GM18870 (cell line): ENCODE data around the gene FOXJ1.

Source experiments
- ATAC-seq: cut with Tn5 transposase; IDR thresholded peaks from one replicate; pipeline ENCODE4 v1.9.1; 2021; ENCODE audit warnings: moderate library complexity; ENCODE audit not compliant: unreplicated experiment

FOXJ1 gene

DNA sequence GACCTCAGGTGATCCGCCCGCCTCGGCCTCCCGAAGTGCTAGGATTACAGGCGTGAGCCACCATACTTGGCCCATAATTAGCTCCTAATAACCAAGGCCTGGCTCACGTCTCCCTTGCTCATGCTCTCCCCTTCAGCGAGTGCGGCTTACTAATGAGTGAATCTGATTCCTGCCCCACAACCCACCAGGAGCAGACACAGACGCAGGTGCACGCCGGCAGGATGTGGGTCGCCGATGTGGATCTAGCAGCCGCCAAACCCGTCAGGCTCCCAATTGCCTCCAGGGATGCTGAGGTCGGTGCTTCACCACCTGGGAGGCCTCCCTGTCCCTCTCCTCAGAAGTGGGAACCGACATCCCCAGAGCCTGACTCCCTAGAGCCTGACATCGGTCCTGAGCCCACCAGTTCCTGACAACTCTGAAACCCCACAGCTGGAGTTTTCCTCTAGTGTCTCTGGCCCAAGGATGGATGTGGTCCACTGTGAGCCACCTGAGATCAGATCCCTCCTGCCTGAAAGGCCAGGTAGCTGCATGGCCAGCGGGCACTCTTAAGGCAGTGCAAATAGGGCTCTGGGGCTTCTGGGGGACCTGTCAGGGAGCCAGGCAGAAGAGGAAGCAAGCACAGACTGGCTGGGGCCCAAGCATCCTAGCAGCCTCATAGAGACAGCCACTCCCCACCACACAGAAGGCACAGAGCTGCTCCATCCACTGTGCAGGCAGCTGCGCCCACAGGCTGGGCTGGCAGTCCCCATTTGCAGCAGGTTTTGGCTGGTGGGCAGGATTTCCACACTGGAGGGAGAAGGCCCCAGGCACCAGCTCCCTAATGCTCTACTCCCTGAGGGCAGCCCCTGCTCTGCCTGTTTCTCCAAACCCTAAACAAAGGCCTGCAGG lies 48.3 kb downstream of the FOXJ1 start:
- ATAC-seq, result no peak

DNA sequence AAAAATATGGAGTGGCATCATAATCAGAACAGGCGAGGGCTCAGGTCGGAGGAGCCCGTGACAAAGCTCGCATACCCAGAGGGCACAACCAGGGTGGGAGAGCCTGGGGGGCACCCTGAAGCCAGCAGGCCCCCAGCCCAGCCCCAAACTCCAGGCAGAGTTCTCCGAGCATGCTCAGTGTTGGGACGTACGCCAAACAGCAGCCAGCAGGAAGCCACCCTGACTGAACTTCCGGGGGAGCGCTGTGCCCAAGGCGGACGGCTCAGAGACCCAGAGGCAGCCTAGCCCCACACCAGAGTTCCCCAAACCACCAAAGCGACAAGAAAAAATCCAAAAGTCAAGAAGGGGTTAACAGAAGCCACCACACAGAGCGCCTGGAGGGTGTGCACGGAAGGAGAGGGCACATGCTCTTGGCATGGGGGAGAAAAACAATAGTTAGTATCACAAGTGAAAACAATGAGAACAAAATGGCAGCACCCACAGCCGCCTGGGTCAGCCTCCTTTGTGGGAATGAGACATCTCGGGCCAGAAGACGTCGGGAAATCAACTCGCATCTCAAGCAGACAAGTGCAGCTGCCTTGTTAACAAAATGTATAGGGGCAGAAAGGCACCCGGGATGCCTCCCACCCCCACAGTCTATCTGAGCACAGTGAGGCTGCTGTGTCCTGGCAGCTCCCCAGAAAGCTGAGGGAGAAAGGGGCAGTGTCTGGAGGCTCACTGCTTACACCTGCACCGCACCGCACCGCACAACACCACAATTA lies 49.3 kb downstream of the FOXJ1 start:
- no peak for ATAC-seq

DNA sequence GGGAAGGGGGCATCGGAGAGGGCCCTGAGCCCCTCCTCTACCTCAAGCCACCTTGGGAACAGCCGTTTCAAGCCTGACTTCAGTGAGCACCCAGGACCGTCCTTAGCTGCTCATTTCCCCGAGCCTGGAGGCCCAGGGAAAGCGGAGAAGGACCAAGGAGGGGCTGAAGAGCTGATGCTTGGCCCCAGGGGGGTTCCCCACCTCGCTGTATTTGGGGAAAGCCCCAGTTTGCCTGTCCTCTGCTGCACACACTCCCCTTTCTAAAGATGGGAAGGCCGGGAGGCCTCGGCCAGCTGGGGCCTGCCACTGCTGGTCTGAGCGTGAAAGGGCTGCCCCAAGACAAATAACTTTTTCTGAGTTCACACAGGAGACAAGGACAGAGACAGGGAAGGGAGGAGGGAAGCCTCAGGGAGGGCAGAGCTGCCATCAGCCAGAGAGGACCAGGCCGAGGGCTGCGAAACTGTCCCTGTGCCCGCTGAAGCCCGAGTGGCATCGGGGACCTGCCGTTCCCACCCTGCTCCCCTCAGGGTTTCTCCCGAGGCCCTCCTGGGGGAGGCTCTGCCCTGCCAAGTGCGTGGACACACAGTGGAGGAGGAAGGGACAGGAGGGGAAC lies 50.4 kb downstream of the FOXJ1 start:
- no peak for ATAC-seq

DNA sequence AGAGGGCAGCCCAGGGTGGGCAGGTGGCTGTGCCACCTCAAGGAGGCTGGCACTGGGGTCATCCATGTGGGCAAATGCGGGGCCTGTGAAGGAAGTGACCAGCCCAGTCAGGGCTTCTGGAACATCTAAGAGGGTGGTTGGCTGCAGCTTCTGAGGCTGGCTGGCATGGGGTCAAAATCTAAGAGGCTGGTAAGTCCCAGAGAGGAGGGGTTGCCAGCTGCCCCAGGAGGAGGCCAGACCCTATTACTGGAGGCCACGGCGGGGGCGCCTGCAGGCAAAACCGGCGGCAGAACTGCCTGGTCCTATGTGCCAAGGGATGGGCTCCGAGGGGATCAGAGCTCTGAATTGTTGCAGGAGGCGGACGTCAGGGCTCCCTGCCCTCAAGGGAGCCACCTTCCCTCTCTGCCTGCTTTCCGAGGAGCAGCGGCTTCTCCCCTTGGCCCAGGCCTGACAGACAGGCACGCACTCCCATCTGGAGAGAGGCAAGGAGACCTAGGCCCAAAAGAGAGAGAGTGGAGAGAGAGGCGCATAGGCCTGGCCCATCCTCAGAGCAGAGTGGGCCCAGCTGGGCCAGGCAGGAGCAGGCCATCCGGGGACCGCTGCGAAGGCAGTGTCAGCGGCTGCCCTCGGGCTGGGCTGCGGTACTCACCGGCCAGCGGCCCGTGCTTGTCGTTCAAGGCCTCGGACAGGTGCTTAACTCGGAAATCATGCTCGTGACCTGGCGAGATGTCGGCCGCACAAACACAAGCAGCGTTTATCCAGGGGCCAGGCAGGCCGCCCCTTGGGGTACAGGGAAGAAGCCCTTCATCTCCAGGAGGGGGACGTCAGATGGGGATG lies 51.1 kb downstream of the FOXJ1 start:
- no peak for ATAC-seq

DNA sequence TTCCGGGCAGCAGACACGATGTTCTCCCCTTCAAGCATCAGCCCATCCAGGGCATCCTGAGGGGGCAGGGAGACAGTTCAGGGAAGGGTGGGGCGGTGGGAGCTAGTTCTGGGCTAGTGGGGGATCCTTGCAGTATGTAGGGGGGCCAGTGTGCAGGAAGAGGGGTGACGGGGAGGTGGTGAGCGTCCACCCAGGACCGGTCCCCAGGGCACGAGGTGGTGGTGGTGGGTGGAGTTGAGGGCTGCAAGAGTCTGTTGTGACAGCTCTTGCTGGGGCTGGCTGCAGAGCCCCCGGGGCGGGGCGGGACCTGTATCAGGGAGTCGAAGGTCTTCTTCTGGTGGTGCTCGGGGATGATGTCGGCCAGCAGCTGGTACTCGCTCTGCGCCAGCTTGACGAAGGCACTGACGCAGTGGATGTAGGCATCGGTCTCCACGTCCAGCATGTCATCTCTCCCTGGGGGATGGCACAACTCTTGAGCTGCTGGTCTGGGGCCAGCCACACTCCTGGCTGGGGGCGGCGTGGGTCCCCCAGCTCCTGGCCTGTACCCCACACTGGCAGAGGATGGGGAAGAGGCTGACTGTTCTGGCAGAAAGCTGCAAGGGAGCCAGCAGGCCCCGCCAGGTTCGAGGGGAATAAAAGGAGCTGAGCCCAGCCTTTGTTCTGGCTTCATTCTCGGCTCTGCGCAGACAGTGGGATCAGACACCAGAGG lies 52.0 kb downstream of the FOXJ1 start:
- no peak for ATAC-seq

DNA sequence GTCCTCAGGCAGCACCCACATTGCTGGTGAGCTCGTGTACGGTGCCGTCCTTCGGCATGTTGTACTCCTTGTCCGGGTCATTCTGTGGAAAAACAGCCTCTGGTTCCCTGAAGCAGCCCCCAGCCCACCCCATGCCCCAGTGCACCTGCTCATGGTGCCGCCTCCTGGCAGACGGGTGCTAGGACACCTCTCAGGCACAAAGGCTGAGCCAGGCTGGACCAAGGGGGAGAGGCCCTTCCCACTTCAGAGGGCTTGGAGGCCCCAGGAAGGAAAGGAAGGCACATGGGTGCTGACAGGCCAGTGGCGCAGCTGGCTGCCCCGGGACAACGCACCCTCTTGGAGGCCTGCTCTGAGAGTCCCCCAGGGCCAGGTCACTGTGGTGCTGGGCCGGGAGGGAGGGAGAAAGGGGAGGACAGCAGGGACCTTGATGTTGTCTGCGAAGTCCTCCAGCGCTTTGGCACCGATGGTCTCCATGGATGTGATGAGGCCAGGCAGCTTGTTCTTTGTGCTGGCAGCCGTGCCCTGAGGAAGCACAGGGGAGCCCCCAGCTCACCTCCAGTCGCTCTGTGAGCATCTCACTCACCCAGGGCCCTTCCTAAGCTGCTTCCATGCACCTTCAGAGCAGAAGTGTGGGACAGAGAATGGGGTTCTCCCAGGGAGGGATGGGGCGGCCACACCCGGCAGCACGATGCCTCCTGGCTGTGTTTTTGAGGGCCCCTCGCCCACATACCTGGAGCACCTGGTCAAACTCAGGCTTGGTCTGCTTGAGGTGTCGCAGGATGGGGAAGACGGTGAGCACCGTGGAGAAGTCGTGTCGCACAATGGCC lies 52.8 kb downstream of the FOXJ1 start:
- no peak for ATAC-seq

DNA sequence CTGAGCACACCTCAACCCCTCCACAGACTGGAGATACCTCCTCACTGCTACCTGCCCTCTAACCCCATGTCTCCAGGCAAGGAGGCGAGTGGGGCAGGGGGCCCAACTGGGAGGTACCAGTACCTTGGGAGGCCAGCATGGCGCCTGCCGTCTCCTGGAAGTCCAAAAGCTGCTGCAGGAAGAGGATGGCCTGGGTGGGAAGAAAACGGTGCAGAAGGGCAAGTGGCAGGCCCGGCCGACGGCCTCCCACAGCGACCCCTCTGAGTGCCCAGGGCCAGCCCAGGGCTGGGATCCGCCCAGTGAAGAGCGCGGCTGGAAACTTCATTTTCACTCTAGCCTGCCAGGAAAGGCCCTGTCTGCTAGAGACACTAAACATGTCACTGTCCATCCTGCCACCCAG lies 53.5 kb downstream of the FOXJ1 start:
- no peak for ATAC-seq

DNA sequence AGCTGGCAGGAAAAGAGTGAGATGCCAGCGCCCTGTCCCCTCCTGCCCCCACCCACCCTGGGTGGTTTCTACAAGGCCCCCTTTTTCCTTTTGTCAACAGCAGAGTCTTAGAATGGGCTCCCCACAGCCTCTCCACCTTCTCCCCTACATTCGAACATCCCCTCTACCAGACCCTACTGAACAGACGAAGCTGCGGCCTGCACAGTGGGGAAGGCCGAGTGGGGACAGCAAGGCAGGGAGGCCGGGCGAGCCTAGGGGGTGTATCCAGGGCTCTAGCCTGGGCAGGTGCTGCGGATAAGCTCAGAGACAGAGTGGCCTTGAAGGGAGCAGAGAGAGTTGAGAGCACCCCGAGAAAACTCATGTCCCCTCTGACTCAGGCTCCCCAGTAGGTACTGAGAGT lies 54.7 kb downstream of the FOXJ1 start:
- ATAC-seq, result no peak
